ENCODE measurements around the gene OR5F1.

Gene OR5F1

GRCh38 chr11:55966391-55966790 is 28.0 kb downstream of the OR5F1 start:
- DNase-seq (ENCODE audit: low spot score): no peak
- Histone ChIP-seq H3K4me3 (no peak overlapping the region), H3K27ac (no peak overlapping the region)
- TF ChIP-seq CTCF (IDR thresholded peaks at IDR 0.05): no peak

- no peak for DNase-seq (ENCODE audit: low spot score)
- no peak overlapping the region for H3K4me3 ChIP-seq
- TF ChIP-seq CTCF (IDR thresholded peaks at IDR 0.05): no peak
These were observed 37.9 kb downstream of the OR5F1 start for GRCh38 chr11:55956521-55956920.

GRCh38 chr11:55949330-55949729 is 45.1 kb downstream of the OR5F1 start:
- Histone ChIP-seq H3K4me3 (no peak overlapping the region), H3K27ac (no peak overlapping the region)
- no peak for DNase-seq (ENCODE audit: low spot score)
- TF ChIP-seq CTCF (IDR thresholded peaks at IDR 0.05): no peak

More at GRCh38 chr11:55956521-55956920, 37.9 kb downstream of the OR5F1 start:
- no peak overlapping the region for H3K27ac ChIP-seq

All from coronary artery (tissue), 2 donors.